Osteocyte (in vitro differentiated cells): ENCODE measurements around the gene POLA1. TPM values are rescaled to one million over a fixed set of nuclear protein-coding genes. Genes with fewer than 3 reads are reported as not detected.

Experiments used
- DNase-seq: peaks from one replicate; pipeline ENCODE4 v3.0.0; 2021; ENCODE audit warnings: mixed read lengths; ENCODE audit not compliant: unreplicated experiment; ENCODE audit errors: extremely low spot score
- H3K27ac Mint-ChIP-seq: one replicate; pipeline ENCODE4 v1.8.0; 2021; ENCODE audit warnings: mild to moderate bottlenecking, mixed read lengths; ENCODE audit not compliant: unreplicated experiment
- H3K27me3 Mint-ChIP-seq: one replicate; pipeline ENCODE4 v1.8.0; 2021; ENCODE audit warnings: mixed read lengths; ENCODE audit not compliant: unreplicated experiment
- H3K36me3 Mint-ChIP-seq: one replicate; pipeline ENCODE4 v1.8.0; 2021; ENCODE audit warnings: mixed read lengths; ENCODE audit not compliant: unreplicated experiment
- H3K4me1 Mint-ChIP-seq: one replicate; pipeline ENCODE4 v1.8.0; 2021; ENCODE audit warnings: mixed read lengths; ENCODE audit not compliant: unreplicated experiment
- H3K4me3 Mint-ChIP-seq: one replicate; pipeline ENCODE4 v1.8.0; 2021; ENCODE audit warnings: mild to moderate bottlenecking, moderate library complexity, mixed read lengths; ENCODE audit not compliant: unreplicated experiment
- H3K9me3 Mint-ChIP-seq: one replicate; pipeline ENCODE4 v1.8.0; 2021; ENCODE audit warnings: mixed read lengths; ENCODE audit not compliant: unreplicated experiment
- CTCF ChIP-seq: fragments of 200-600 bp; sonication (generic); IDR thresholded peaks from 2 replicates; pipeline ENCODE4 v1.5.0; 2021; ENCODE audit warnings: antibody characterized with exemption, mild to moderate bottlenecking, moderate library complexity
- total RNA-seq: library from RNA; stranded (reverse); gene quantifications from 2 replicates; pipeline ENCODE4 v1.2.1, GENCODE V29; 2021

Gene POLA1
- total RNA-seq, 1 donor from 2014 or later, result 17.3 TPM

GRCh38 chrX:24851289-24851688 is 157.6 kb downstream of the POLA1 start:
- no peak for TF ChIP-seq CTCF
- Mint-ChIP-seq H3K27me3 (no peaks in the 10 kb centered on the region), H3K9me3 (no peaks in the 10 kb centered on the region), H3K4me1 (peaks cover 3% of the 10 kb centered on the region), H3K36me3 (peaks cover 18% of the 10 kb centered on the region), H3K4me3 (no peak overlapping the region), H3K27ac (no peak overlapping the region)
- no peak for DNase-seq

- TF ChIP-seq CTCF, result no peak
- Mint-ChIP-seq H3K27me3 (no peaks in the 10 kb centered on the region), H3K27ac (no peak overlapping the region), H3K4me1 (no peaks in the 10 kb centered on the region), H3K9me3 (no peaks in the 10 kb centered on the region), H3K4me3 (no peak overlapping the region), H3K36me3 (peaks cover 18% of the 10 kb centered on the region)
- no peak for DNase-seq
Observed at GRCh38 chrX:24851780-24852179, 158.1 kb downstream of the POLA1 start.

GRCh38 chrX:24858004-24858746 is 164.5 kb downstream of the POLA1 start:
- no peaks in the 10 kb centered on the region for H3K9me3 Mint-ChIP-seq
- no peak for TF ChIP-seq CTCF

GRCh38 chrX:24859211-24859841 is 165.6 kb downstream of the POLA1 start:
- no peak for DNase-seq
- Mint-ChIP-seq H3K27ac (no peak overlapping the region), H3K36me3 (peaks cover 5% of the 10 kb centered on the region), H3K27me3 (no peaks in the 10 kb centered on the region), H3K4me3 (no peak overlapping the region), H3K4me1 (peaks cover 13% of the 10 kb centered on the region), H3K9me3 (no peaks in the 10 kb centered on the region)
- no peak for TF ChIP-seq CTCF

More at GRCh38 chrX:24858004-24858746, 164.5 kb downstream of the POLA1 start:
- Mint-ChIP-seq H3K27me3 (no peaks in the 10 kb centered on the region), H3K27ac (no peak overlapping the region), H3K4me1 (peaks cover 11% of the 10 kb centered on the region), H3K4me3 (no peak overlapping the region), H3K36me3 (peaks cover 6% of the 10 kb centered on the region)
- DNase-seq, result no peak

GRCh38 chrX:24860140-24860539 is 166.4 kb downstream of the POLA1 start:
- Mint-ChIP-seq H3K27me3 (no peaks in the 10 kb centered on the region), H3K4me1 (peaks cover 13% of the 10 kb centered on the region), H3K4me3 (no peak overlapping the region), H3K9me3 (no peaks in the 10 kb centered on the region), H3K36me3 (peaks cover 2% of the 10 kb centered on the region), H3K27ac (no peak overlapping the region)
- DNase-seq, result no peak
- no peak for TF ChIP-seq CTCF
